Stimulated activated CD8-positive, alpha-beta memory T cell treated with anti-CD3 and anti-CD28 coated beads, Interleukin-12 subunit alpha, Interleukin-12 subunit beta, amount 100 ng/mL, for 4 hours (primary cell): ENCODE measurements around the gene HDDC2.

Experiments used
- DNase-seq: peaks from one replicate; pipeline ENCODE4 v3.0.0-alpha.2; 2020; ENCODE audit warnings: low read depth

HDDC2 gene

DNA sequence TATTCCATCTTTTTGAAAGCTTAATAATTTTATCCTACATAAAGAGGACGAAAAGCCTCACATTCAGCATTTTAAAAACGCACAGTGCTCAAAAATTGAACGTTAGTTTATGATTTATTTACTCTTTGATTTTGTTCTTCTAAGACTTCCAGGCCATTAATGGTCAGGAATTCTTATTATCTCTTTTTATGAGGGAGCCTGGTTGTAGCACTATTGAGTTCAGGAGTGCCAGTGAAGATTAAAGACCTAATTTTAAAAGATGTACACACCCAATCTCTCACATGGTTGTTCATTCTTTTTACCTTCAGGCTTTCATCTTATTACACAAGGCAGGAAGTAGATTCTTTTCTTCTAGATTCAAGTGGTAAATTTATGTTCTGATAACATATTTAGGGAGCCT lies 68.6 kb downstream of the HDDC2 start:
- no peak for DNase-seq

DNA sequence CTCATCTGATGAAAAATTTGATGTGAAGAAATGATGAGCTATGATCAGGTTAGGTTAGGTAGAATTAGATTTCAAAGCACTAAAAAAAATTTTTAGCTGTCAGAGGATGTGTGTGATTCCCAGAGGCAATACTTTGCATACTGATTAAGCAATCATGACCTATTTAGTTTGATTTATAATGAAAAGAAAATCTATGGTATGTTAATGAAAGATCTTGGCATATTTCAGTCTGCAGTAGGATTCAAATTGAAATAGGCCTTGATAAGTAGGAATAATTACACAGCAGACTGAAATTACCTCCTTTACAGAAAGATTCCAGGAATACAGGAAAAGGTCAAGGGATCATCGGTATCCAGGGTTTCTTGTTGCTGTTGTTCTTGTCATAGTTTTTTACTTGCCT lies 69.3 kb downstream of the HDDC2 start:
- no peak for DNase-seq

DNA sequence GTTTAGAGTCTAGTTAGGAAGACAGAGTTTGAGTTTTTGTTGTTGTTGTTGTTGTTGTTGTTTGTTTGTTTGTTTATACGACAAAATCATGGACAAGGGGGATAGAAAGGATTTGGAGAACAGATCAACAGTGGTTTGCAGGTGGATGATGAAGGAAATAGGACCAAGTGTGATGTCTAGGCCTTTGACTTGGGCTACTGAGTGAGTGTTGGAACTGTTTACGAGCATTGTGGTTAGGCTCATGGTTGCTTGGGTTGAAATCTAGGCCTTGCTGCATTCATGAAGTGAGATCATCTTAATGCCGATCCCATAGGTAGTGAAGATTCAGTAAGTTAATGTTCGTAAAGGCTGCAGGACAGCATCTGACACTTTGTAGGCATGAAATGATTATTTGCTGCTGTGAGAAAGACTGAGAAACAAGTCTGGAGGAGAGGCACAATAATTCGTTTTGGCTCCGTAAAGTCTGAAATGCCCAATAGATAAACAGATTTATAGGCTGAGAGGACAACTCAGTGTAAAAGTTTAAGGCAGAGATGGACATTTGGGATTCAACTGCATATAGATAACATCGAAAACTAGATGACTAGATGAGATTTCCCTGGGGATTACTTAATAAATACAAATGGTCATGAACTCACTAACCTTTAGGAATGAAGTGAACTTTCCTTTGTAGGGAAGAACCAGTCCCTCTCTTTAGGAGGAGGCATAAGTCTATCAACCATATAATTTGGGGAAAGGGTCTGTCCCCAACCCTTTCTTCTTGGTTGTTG lies 70.0 kb downstream of the HDDC2 start:
- DNase-seq, result no peak

DNA sequence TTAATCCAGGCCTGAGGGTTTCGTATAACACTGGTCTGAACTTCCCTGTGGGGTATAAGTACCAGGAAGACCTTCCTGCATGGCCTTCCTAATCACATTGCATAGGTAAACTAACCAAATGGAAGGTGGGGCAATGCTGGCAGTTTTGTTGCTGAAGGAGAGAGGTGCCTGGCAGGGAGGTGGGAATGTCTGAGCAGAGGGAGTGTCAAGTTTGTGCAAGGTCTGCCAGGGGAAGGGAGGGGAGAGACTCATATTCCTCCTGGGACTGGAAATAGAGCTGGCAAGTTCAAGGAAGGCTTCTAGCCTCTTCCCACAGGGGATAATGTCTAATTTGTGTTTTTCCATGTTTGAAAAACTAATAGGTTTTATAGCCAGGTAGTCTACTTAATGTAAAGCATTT lies 70.6 kb downstream of the HDDC2 start:
- no peak for DNase-seq

DNA sequence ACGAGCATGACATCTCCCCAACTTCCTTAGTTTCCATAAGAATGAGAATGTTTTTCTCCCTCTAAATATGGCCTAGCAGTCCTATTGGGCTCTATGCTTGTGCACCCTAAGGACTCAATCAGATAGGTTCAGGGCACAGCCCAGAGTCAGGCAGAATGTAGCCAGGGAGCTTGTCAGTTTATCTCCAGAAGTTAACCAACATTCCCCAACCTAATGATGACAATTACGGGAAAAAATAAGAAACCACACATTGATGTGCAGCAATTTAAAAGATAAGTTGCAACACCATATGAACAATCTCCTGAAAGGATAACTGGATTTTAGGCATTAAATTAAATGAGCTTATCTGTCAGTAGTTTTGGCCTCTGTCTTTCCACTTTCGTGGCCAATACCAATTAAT lies 71.1 kb downstream of the HDDC2 start:
- DNase-seq, result no peak

DNA sequence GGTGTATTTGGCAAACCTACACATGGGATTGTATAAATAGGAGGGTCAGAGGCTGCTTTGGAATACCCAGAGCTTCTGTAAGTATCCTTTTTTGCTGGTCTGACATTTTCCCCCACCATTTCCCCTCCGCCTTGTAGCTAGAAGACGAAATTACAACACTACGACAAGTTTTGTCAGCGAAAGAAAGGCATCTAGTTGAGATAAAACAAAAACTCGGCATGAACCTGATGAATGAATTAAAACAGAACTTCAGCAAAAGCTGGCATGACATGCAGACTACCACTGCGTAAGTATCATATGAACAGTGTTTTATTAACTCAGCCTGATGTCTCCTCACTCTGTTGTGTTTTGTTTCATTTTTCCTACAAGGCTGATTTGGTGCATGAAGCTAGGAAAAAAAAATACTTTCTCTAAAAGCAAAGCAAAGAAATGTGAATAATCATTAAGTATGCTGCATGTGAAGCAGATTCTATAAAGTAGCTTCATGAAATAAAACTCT lies 72.7 kb downstream of the HDDC2 start:
- no peak for DNase-seq

DNA sequence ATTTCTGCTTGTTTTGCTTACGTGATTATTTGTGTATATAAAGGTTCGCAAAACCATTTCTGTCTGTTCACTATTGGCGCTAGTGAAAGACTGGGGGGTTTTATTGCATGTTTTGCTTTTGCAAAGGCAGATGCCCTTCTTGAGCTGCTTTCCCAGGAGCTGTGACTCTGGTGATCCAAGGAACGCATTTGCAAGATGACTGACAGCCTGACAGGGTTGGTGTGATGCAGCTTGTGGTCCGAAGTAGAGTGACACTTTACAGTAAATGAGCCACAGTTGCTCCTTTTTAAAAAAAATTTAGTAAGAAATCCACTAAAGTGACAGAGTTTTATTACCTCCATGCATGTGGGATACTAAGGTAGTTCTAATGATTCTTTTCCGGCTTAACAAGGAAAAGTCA lies 74.5 kb downstream of the HDDC2 start:
- no peak for DNase-seq
